Testis (tissue), 3 donors: ENCODE data around the gene DGKD. TPM values are rescaled to one million over a fixed set of nuclear protein-coding genes. Genes with fewer than 3 reads are reported as not detected.

Experiments
- DNase-seq: peaks from one replicate; pipeline ENCODE4 v3.0.0-alpha.2; 2019
- H3K27ac ChIP-seq, 2 donors: fragments of 200-600 bp; sonication (generic); one replicate each; pipeline ENCODE4 v1.5.1; 2019
- H3K27me3 ChIP-seq: fragments of 200-600 bp; sonication (generic); one replicate; pipeline ENCODE4 v1.5.1; 2019
- H3K36me3 ChIP-seq: fragments of 200-600 bp; sonication (generic); one replicate; pipeline ENCODE4 v1.5.1; 2017; ENCODE audit warnings: low read depth; ENCODE audit errors: missing control alignments
- H3K4me1 ChIP-seq: fragments of 200-600 bp; sonication (generic); one replicate; pipeline ENCODE4 v1.5.1; 2019
- H3K4me3 ChIP-seq, 2 donors: fragments of 200-600 bp; sonication (generic); one replicate each; pipeline ENCODE4 v1.5.1; 2017 to 2019
- H3K9me3 ChIP-seq: fragments of 200-600 bp; sonication (generic); one replicate; pipeline ENCODE4 v1.5.1; 2017
- CTCF ChIP-seq, 3 experiments: fragments of 450-650 bp in 2 of 3; fragments of 200-600 bp in 1 of 3; sonication (generic) in 1 of 3; IDR thresholded peaks; one replicate each; pipeline ENCODE4 v1.5.1; 2016 to 2019; ENCODE audit warnings: antibody characterized with exemption in 3 of 3, mild to moderate bottlenecking in 2 of 3, moderate library complexity in 1 of 3
- POLR2A ChIP-seq: fragments of 450-650 bp; IDR thresholded peaks from one replicate; pipeline ENCODE4 v1.6.1; 2017; ENCODE audit warnings: antibody characterized with exemption, mild to moderate bottlenecking, moderate library complexity
- WGBS, 2 donors: methylation state at CpG; one replicate each; pipeline ENCODE4 v1.1.5; 2018; 5-methylcytosine and 5-hydroxymethylcytosine counted together
- intact Hi-C: fragments of 100-400 bp; cut with DNase I; formaldehyde crosslinking; loops from one replicate; pipeline ENCODE4 v1.15.1; 2023; ENCODE audit warnings: low total_unique reads
- polyA plus RNA-seq: library from polyadenylated mRNA; stranded (reverse); fragments of 350-450 nt; fragmentation: Illumina TruSeq; extraction: RNeasy Lipid Tissue Mini Kit (QIAGEN cat#74804); gene quantifications from one replicate; pipeline ENCODE4 v1.2.3, GENCODE V29; 2014; ENCODE audit warnings: low read depth, low replicate concordance; ENCODE audit not compliant: insufficient read depth
- total RNA-seq, 2 donors: library from RNA; depleted of rRNA; stranded (reverse); fragments of >200 nt; gene quantifications; one replicate each; pipeline ENCODE4 v1.2.3, GENCODE V29; 2016

Gene DGKD
- total and polyA plus RNA-seq, 3 donors from 2014 or later = 65.1 to 80.1 (median 66.7) TPM

DNA sequence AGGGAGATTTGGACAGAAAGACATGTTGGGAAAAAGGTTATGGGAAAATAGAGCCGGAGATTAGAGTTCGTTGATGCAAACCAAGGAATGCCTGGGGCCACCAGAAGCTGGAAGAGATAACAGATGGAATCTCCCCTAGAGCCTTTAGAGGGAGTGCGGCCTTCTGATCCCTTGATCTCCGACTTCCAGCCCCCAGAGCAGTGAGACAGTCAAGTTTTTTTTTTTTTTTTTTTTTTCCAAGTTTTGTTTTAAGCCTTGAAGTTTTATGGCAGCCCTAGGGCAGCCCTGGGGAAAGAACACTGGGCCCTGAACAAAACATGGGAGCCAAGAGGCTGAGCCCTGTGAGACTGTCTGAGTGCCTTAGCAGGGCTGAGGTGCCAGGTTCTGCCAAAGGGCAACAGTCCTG lies 6.5 kb downstream of the DGKD start:
- H3K4me1 ChIP-seq = peaks cover 4% of the 10 kb centered on the region
- H3K4me3 ChIP-seq = no peak overlapping the region
- no peak overlapping the region for H3K27ac ChIP-seq
- H3K9me3 ChIP-seq = no peaks in the 10 kb centered on the region
- 61 to 64% methylated on average over 4 of the region's 4 CpGs for WGBS, 2 donors
- no peaks in the 10 kb centered on the region for H3K27me3 ChIP-seq
- intact Hi-C loops = no loop called here
- DNase-seq = no peak
- no peaks in the 10 kb centered on the region for H3K36me3 ChIP-seq
- TF ChIP-seq POLR2A (no peak), CTCF (IDR thresholded peaks at IDR 0.05) (no peak)

DNA sequence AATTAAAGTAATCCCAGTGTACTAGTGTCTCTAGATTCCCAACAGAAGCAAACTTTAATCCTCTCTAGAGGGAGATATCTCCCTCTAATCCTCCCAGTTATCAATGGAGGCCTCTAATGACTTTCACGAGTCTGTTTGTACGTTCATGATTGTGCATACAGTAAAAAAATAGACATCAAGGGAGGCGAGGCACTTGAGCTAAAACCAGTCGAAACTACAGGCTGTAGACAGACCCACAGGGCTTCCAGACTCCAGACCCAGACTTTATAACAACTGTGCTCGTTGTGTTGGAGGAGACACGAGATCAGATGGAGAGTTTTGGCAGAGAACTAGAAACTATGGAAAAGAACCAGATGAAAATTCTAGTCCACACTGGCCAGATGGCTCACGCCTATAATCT lies 7.0 kb downstream of the DGKD start:
- no peak for DNase-seq
- 76 to 87% methylated on average over 7 of the region's 7 CpGs for WGBS, 2 donors
- no peak overlapping the region for H3K27ac ChIP-seq

DNA sequence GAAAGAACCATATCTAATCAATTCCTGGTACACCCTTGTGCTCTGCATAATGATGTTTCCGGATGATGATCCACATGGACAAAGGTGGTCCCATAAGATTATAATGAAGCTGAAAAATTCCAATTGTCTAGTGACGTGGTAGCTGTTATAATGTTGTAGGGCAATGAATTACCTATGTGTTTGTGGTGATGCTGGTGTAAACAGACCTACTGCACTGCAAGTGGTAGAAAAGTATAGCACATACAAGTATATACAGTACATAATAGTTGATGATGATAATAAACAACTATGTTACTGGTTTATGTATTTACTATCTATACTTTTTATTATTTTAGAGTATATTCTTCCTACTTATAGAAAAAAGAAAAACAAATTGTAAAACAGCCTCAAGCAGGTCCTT lies 8.4 kb downstream of the DGKD start:
- 68 to 78% methylated on average over 2 of the region's 2 CpGs for WGBS, 2 donors

More for the DNA sequence above, 7.0 kb downstream of the DGKD start:
- H3K4me3 ChIP-seq = no peak overlapping the region
- TF ChIP-seq CTCF (IDR thresholded peaks at IDR 0.05) (no peak), POLR2A (no peak)
- H3K27me3 ChIP-seq = no peaks in the 10 kb centered on the region
- intact Hi-C loops = no loop called here
- H3K36me3 ChIP-seq = no peaks in the 10 kb centered on the region
- H3K9me3 ChIP-seq = no peaks in the 10 kb centered on the region
- peaks cover 4% of the 10 kb centered on the region for H3K4me1 ChIP-seq

GRCh38 chr2:233363744-233364235 lies 9.5 kb downstream of the DGKD start:
- H3K27ac ChIP-seq = no peak overlapping the region
- no peaks in the 10 kb centered on the region for H3K4me1 ChIP-seq
- DNase-seq = no peak
- no peaks in the 10 kb centered on the region for H3K27me3 ChIP-seq
- no peak overlapping the region for H3K4me3 ChIP-seq
- 95 to 96% methylated on average over 6 of the region's 6 CpGs for WGBS, 2 donors
- intact Hi-C loops = no loop called here
- H3K36me3 ChIP-seq = no peaks in the 10 kb centered on the region
- H3K9me3 ChIP-seq = no peaks in the 10 kb centered on the region
- no peak for TF ChIP-seq POLR2A
- no peak for TF ChIP-seq CTCF (IDR thresholded peaks at IDR 0.05)

More for the DNA sequence above, 8.4 kb downstream of the DGKD start:
- TF ChIP-seq CTCF (IDR thresholded peaks at IDR 0.05) = no peak
- no peak for TF ChIP-seq POLR2A
- Histone ChIP-seq H3K4me3 (no peak overlapping the region), H3K36me3 (no peaks in the 10 kb centered on the region), H3K27ac (no peak overlapping the region), H3K4me1 (no peaks in the 10 kb centered on the region), H3K9me3 (no peaks in the 10 kb centered on the region), H3K27me3 (no peaks in the 10 kb centered on the region)
- intact Hi-C loops = no loop called here
- no peak for DNase-seq

GRCh38 chr2:233365861-233366520 lies 11.7 kb downstream of the DGKD start:
- H3K27ac ChIP-seq = no peak overlapping the region
- H3K9me3 ChIP-seq = no peaks in the 10 kb centered on the region
- H3K27me3 ChIP-seq = no peaks in the 10 kb centered on the region
- no peaks in the 10 kb centered on the region for H3K4me1 ChIP-seq
- DNase-seq = no peak
- H3K4me3 ChIP-seq = no peak overlapping the region
- no peaks in the 10 kb centered on the region for H3K36me3 ChIP-seq
- WGBS, 2 donors = 89 to 90% methylated on average over 6 of the region's 6 CpGs
- intact Hi-C loops = no loop called here
- no peak for TF ChIP-seq CTCF (IDR thresholded peaks at IDR 0.05)
- no peak for TF ChIP-seq POLR2A
